Thyroid gland (tissue), 4 donors: Measurements from ENCODE around the gene CYP46A1.

Experiments
- CTCF ChIP-seq, 6 experiments: fragments of 200-600 bp in 3 of 6; fragments of 450-650 bp in 3 of 6; sonication (generic) in 3 of 6; IDR thresholded peaks; one replicate each; pipeline ENCODE4 v1.5.1; 2016 to 2019; ENCODE audit warnings: antibody characterized with exemption in 6 of 6, mild to moderate bottlenecking in 2 of 6, inconsistent platforms in 1 of 6, moderate library complexity in 1 of 6
- POLR2A ChIP-seq, 2 donors: fragments of 450-650 bp; IDR thresholded peaks; one replicate each; pipeline ENCODE4 v1.6.1; 2017; ENCODE audit warnings: antibody characterized with exemption in 2 of 2, mild to moderate bottlenecking in 2 of 2, moderate library complexity in 1 of 2

GRCh38 chr14:99732436-99733210, 48.5 kb downstream of the CYP46A1 start:
- TF ChIP-seq CTCF (IDR thresholded peaks at IDR 0.05) (no peak), POLR2A (IDR thresholded peaks at IDR 0.05) (no peak)
